Hepatocyte (in vitro differentiated cells): ENCODE data around the gene ANKFN1. TPM values are rescaled to one million over a fixed set of nuclear protein-coding genes. Genes with fewer than 3 reads are reported as not detected.

Source experiments
- DNase-seq: peaks from one replicate; pipeline ENCODE4 v3.0.0-alpha.2; 2016; ENCODE audit warnings: low spot score
- H2AFZ ChIP-seq: fragments of 200-600 bp; sonication (generic); 2 replicates; pipeline ENCODE4 v1.6.0; 2016; ENCODE audit warnings: antibody characterized with exemption, mild to moderate bottlenecking
- H3K27ac ChIP-seq: fragments of 200-600 bp; sonication (generic); 2 replicates; pipeline ENCODE4 v1.5.1; 2016; ENCODE audit warnings: mild to moderate bottlenecking
- H3K27me3 ChIP-seq: fragments of 200-600 bp; sonication (generic); 2 replicates; pipeline ENCODE4 v1.6.1; 2016
- H3K36me3 ChIP-seq: fragments of 200-600 bp; sonication (generic); replicated peaks from 2 replicates; pipeline ENCODE4 v1.5.1; 2016; ENCODE audit warnings: low read depth; ENCODE audit not compliant: insufficient read depth
- H3K4me1 ChIP-seq: fragments of 200-600 bp; sonication (generic); 2 replicates; pipeline ENCODE4 v1.5.1; 2016; ENCODE audit warnings: mild to moderate bottlenecking, moderate library complexity; ENCODE audit not compliant: insufficient read depth
- H3K4me2 ChIP-seq: fragments of 200-600 bp; sonication (generic); 2 replicates; pipeline ENCODE4 v1.6.0; 2016
- H3K4me3 ChIP-seq: fragments of 200-600 bp; sonication (generic); 2 replicates; pipeline ENCODE4 v1.5.1; 2016; ENCODE audit warnings: mild to moderate bottlenecking
- H3K79me2 ChIP-seq: fragments of 200-600 bp; sonication (generic); 2 replicates; pipeline ENCODE4 v1.6.0; 2017; ENCODE audit warnings: mild to moderate bottlenecking
- H3K9me2 ChIP-seq: fragments of 200-600 bp; sonication (generic); replicated peaks from 2 replicates; pipeline ENCODE4 v1.6.0; 2017; ENCODE audit warnings: mild to moderate bottlenecking; ENCODE audit not compliant: insufficient read depth
- H3K9me3 ChIP-seq: fragments of 200-600 bp; sonication (generic); 2 replicates; pipeline ENCODE4 v1.5.1; 2016; ENCODE audit warnings: low read depth, mild to moderate bottlenecking
- H4K20me1 ChIP-seq: fragments of 200-600 bp; sonication (generic); 2 replicates; pipeline ENCODE4 v1.6.0; 2016; ENCODE audit warnings: mild to moderate bottlenecking; ENCODE audit not compliant: insufficient read depth, poor library complexity, severe bottlenecking
- CTCF ChIP-seq: fragments of 200-600 bp; sonication (generic); IDR thresholded peaks from 2 replicates; pipeline ENCODE4 v1.5.1; 2016; ENCODE audit warnings: antibody characterized with exemption, mild to moderate bottlenecking; ENCODE audit not compliant: poor library complexity
- EZH2 ChIP-seq: fragments of 200-600 bp; sonication (generic); IDR thresholded peaks from 2 replicates; pipeline ENCODE4 v1.6.1; 2016; ENCODE audit warnings: antibody characterized with exemption, mild to moderate bottlenecking, borderline replicate concordance
- EZH2phosphoT487 ChIP-seq: fragments of 200-600 bp; sonication (generic); IDR thresholded peaks from one replicate; pipeline ENCODE4 v1.6.1; 2018; ENCODE audit warnings: antibody characterized with exemption, mild to moderate bottlenecking, low read depth, moderate library complexity; ENCODE audit not compliant: unreplicated experiment, severe bottlenecking
- WGBS: methylation state at CpG from one replicate; pipeline ENCODE4 v1.1.6; 2016; ENCODE audit warnings: low lambda C conversion rate; ENCODE audit errors: missing lambda C conversion rate; 5-methylcytosine and 5-hydroxymethylcytosine counted together
- polyA plus RNA-seq: library from polyadenylated mRNA; unstranded; fragments of >200 nt; fragmentation: Nextera tagmentation; extraction: Ambion mirVana; gene quantifications from 2 replicates; pipeline ENCODE4 v1.2.1, GENCODE V29; 2016
- total RNA-seq: library from RNA; depleted of rRNA; stranded (reverse); fragments of >200 nt; gene quantifications from 2 replicates; pipeline ENCODE4 v1.2.3, GENCODE V29; 2014

The ANKFN1 gene
- total and polyA plus RNA-seq, 2 experiments from 2014 or later: 0.10 to 1.2 TPM

GRCh38 chr17:56314984-56315602 lies 161.8 kb downstream of the ANKFN1 start:
- no peak overlapping the region for H2AFZ ChIP-seq
- no peaks in the 10 kb centered on the region for H3K9me2 ChIP-seq
- TF ChIP-seq CTCF (no peak), EZH2 (no peak), EZH2phosphoT487 (no peak)
- H3K36me3 ChIP-seq: no peaks in the 10 kb centered on the region
- no peak overlapping the region for H3K4me3 ChIP-seq
- WGBS: 74% methylated on average over 4 of the region's 4 CpGs
- no peaks in the 10 kb centered on the region for H3K79me2 ChIP-seq
- H3K9me3 ChIP-seq: no peaks in the 10 kb centered on the region
- H3K4me1 ChIP-seq: no peaks in the 10 kb centered on the region
- DNase-seq: no peak
- no peak overlapping the region for H3K4me2 ChIP-seq
- no peak overlapping the region for H3K27ac ChIP-seq
- H3K27me3 ChIP-seq: no peaks in the 10 kb centered on the region
- no peaks in the 10 kb centered on the region for H4K20me1 ChIP-seq

- TF ChIP-seq EZH2phosphoT487 (no peak), CTCF (no peak), EZH2 (no peak)
- Histone ChIP-seq H3K27ac (no peak overlapping the region), H3K9me2 (no peaks in the 10 kb centered on the region), H4K20me1 (no peaks in the 10 kb centered on the region), H3K9me3 (no peaks in the 10 kb centered on the region), H2AFZ (no peak overlapping the region), H3K4me3 (no peak overlapping the region), H3K4me2 (no peak overlapping the region), H3K27me3 (no peaks in the 10 kb centered on the region), H3K36me3 (no peaks in the 10 kb centered on the region), H3K79me2 (no peaks in the 10 kb centered on the region), H3K4me1 (no peaks in the 10 kb centered on the region)
- 67% methylated on average over 1 of the region's 1 CpG for WGBS
- no peak for DNase-seq
Observed at GRCh38 chr17:56316604-56317003, 163.3 kb downstream of the ANKFN1 start.

GRCh38 chr17:56317351-56318208 lies 164.3 kb downstream of the ANKFN1 start:
- Histone ChIP-seq H3K79me2 (no peaks in the 10 kb centered on the region), H3K4me1 (no peaks in the 10 kb centered on the region), H3K27ac (no peak overlapping the region), H4K20me1 (no peaks in the 10 kb centered on the region), H2AFZ (no peak overlapping the region), H3K9me2 (no peaks in the 10 kb centered on the region), H3K27me3 (no peaks in the 10 kb centered on the region), H3K4me2 (no peak overlapping the region), H3K36me3 (no peaks in the 10 kb centered on the region), H3K9me3 (no peaks in the 10 kb centered on the region), H3K4me3 (no peak overlapping the region)
- TF ChIP-seq EZH2 (no peak), CTCF (no peak), EZH2phosphoT487 (no peak)
- WGBS: 85% methylated on average over 4 of the region's 4 CpGs
- DNase-seq: no peak
